ENCODE data around the gene PGLYRP2. TPM values are rescaled to one million over a fixed set of nuclear protein-coding genes. Genes with fewer than 3 reads are reported as not detected.
A peak's percentile ranks its signal among the peaks of the same experiment; 100 is the strongest.

Gene PGLYRP2
- total RNA-seq, 2 experiments from 2014 or later, result 0.07 TPM

DNA sequence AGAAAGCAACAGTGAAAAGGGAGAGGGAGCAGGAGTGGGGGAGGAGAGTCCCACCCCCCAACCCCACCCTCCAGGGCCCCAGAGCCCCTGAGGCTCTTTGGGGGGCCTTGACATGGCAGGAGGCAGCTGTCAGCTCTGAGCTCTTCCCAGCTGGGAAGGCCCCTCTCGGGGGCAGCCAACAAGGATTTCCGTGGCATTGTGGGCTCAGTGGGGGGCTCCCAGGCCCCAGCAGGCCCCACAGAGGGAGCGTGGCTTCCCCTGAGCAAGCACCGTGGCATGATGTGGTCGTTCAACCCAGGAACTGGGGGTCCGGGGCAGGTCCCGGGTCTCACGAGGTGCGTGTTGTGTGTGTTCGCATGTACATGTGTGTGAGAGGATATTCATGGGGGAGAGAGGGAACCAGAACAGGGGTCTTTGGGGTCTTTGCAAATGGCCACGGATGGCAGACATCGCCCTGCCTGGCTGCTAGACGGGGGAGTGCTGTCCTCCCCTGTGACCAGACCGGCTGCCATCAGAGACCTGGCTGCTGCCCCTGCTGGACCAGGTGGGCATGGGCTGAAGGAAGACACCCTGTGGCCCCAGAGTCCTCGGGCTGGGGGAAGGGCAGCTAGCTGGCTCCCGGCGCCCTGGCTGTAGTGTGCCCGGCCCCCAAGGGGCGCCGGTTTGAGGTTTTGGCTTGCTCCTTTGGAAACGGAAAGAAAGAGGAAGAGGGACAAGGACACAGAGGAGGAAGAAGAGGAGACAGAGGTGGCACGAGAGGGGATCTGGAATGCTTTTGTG, 56.8 kb downstream of the PGLYRP2 start:
- Mint-ChIP-seq H3K4me3 (no peak overlapping the region), H3K4me1 (ENCODE audit: low read depth) (peaks cover 18% of the 10 kb centered on the region), H3K9me3 (peaks cover 3% of the 10 kb centered on the region), H3K27me3 (ENCODE audit: low read depth) (no peaks in the 10 kb centered on the region), H3K36me3 (ENCODE audit: low read depth) (peaks cover 37% of the 10 kb centered on the region), H3K27ac (no peak overlapping the region)
- DNase-seq, result no peak
- intact Hi-C loops (cut with micrococcal nuclease), result no loop called here
- CTCF ChIA-PET, result interaction anchor here (6.8 kb wide), 1 partner anchor 133 kb away, joined by 79 read pairs; no protein-coding TSS in a partner anchor

- DNase-seq, result no peak
- Mint-ChIP-seq H3K4me1 (ENCODE audit: low read depth) (peaks cover 23% of the 10 kb centered on the region), H3K27me3 (ENCODE audit: low read depth) (no peaks in the 10 kb centered on the region), H3K9me3 (peaks cover 3% of the 10 kb centered on the region), H3K4me3 (no peak overlapping the region), H3K27ac (no peak overlapping the region), H3K36me3 (ENCODE audit: low read depth) (peaks cover 31% of the 10 kb centered on the region)
- CTCF ChIA-PET, result interaction anchor here (4.3 to 6.8 kb wide), 2 partner anchors 133 to 137 kb away, joined by 26 to 79 read pairs; no protein-coding TSS in a partner anchor
- intact Hi-C loops (cut with micrococcal nuclease), result no loop called here
Observed at GRCh38 chr19:15421721-15422260, 57.5 kb downstream of the PGLYRP2 start.

DNA sequence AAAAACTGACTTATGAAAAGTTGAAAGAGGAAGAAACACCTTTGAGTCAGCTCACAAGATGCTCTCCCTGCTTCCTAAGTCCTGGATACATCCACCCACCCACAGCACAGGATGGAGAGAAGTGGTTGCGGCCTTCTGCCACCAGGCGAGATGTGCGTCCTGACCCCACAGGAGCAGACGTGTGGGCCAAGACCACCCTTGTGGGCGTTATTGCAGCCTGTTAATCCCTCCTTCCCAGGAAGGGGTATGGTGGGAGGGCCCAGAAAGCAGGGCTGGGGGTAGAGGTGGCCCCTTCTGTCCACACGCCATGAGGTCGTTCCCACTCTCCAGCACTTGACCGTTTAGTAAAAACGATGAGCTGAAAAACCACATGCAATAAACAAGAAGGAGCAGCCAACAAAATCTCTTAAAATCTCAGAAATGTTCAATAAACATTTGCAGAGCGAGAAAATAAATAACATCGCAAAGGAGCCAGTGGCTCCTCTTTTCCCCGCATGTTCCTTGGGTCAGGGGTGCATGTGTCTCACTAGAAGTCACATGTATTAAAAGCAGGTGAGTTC, 58.1 kb downstream of the PGLYRP2 start:
- no peak overlapping the region for H3K27ac Mint-ChIP-seq
- CTCF ChIA-PET, result interaction anchor here (0.6 to 6.8 kb wide), 5 partner anchors 42 to 894 kb away, joined by 4 to 79 read pairs (median 26); no protein-coding TSS in a partner anchor
- peaks cover 3% of the 10 kb centered on the region for H3K9me3 Mint-ChIP-seq

DNA sequence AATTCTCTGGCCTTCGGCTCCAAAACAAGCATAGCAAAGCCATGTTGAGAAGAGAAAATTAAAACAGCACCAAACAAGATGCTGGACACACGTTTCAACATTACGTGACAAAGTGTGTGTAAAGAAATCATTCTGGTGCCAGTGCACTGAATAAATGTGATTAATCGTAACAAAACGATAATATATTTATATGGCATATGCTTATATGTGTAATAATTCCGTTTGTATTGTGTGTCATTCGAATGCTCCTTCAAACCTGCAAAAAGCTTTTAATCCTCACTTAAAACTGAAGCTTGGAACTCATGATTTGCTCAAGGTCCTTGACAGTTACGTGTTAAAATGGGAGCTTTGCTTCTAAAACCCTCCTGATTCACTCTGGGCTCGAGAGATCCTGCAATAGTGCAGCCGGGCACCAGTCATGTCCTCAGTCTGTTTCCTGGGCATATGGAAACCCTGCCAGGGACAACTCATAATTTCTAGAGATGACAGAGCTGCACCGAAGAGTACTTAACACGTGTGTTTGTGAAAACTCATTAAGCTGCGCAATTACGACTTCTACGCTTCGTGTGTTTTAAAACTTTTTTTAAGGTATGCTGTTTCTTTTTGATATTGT, 59.8 kb downstream of the PGLYRP2 start:
- peaks cover 37% of the 10 kb centered on the region for H3K4me1 Mint-ChIP-seq (ENCODE audit: low read depth)
- peaks cover 25% of the 10 kb centered on the region for H3K36me3 Mint-ChIP-seq (ENCODE audit: low read depth)
- peak overlapping the region; percentile 99 for H3K4me3 Mint-ChIP-seq
- CTCF ChIA-PET, result interaction anchor here (0.5 to 6.8 kb wide), 21 partner anchors 10 to 327 kb away, joined by 3 to 79 read pairs (median 6); partner anchors contain the start of genes AKAP8 and WIZ
- intact Hi-C loops (cut with micrococcal nuclease), result loop anchor here (1.0 to 2.0 kb wide), 11 partner anchors 13 to 327 kb away; partner anchors contain the start of gene AKAP8
- no peak for DNase-seq
- peak overlapping the region; percentile 63 for H3K27ac Mint-ChIP-seq
- H3K27me3 Mint-ChIP-seq (ENCODE audit: low read depth), result no peaks in the 10 kb centered on the region
- peaks cover 3% of the 10 kb centered on the region for H3K9me3 Mint-ChIP-seq

More for the DNA sequence above, 58.1 kb downstream of the PGLYRP2 start:
- Mint-ChIP-seq H3K27me3 (ENCODE audit: low read depth) (no peaks in the 10 kb centered on the region), H3K4me3 (no peak overlapping the region), H3K4me1 (ENCODE audit: low read depth) (peaks cover 27% of the 10 kb centered on the region), H3K36me3 (ENCODE audit: low read depth) (peaks cover 28% of the 10 kb centered on the region)
- intact Hi-C loops (cut with micrococcal nuclease), result no loop called here
- DNase-seq, result no peak

Small RNA genes lying within 50 kb of the gene (microRNA-seq; reads per million reads assigned to microRNA genes)
- gene MIR1470 (ENCODE audit: borderline microRNAs expressed, borderline replicate concordance), result not detected

Other genes with a start within 250 kb of the PGLYRP2 start
- gene EPHX3, start 247.1 kb downstream of the PGLYRP2 start, total RNA-seq, result not detected
- gene BRD4, start 147.0 kb downstream of the PGLYRP2 start, total RNA-seq, result 100 to 1,000 TPM; 109 to 111 TPM
- 10 to 100 TPM; 27.1 to 30.3 TPM for gene AKAP8, start 99.7 kb downstream of the PGLYRP2 start, total RNA-seq
- 100 to 1,000 TPM; 127 to 140 TPM for gene AKAP8L, start 60.5 kb downstream of the PGLYRP2 start, total RNA-seq
- gene WIZ, start 29.5 kb downstream of the PGLYRP2 start, total RNA-seq, result 10 to 100 TPM; 16.5 to 16.7 TPM
- 10 to 100 TPM; 63.2 to 66.2 TPM for gene RASAL3, start 15.0 kb downstream of the PGLYRP2 start, total RNA-seq
- gene CYP4F22, start 29.0 kb upstream of the PGLYRP2 start, total RNA-seq, result under 1 TPM; 0.17 to 0.29 TPM
- gene CYP4F8, start 135.7 kb upstream of the PGLYRP2 start, total RNA-seq, result not detected
- under 1 TPM; 0.62 to 0.76 TPM for gene CYP4F3, start 161.4 kb upstream of the PGLYRP2 start, total RNA-seq
- gene CYP4F12, start 193.6 kb upstream of the PGLYRP2 start, total RNA-seq, result not detected
- not detected for gene OR10H2, start 248.5 kb upstream of the PGLYRP2 start, total RNA-seq

Data from activated naive CD4-positive, alpha-beta T cell treated with anti-CD3 and anti-CD28 coated beads for 36 hours (primary cell).